HepG2 (cell line): ENCODE data around the gene SEC14L5. TPM values are rescaled to one million over a fixed set of nuclear protein-coding genes. Genes with fewer than 3 reads are reported as not detected.

Experiments
- ARID2 ChIP-seq: sonication (generic); formaldehyde crosslinking; IDR thresholded peaks from 2 replicates; pipeline ENCODE4 v1.8.1; 2022; ENCODE audit warnings: mild to moderate bottlenecking, missing genetic modification reagents, borderline replicate concordance
- ATF3 ChIP-seq: sonication (generic); formaldehyde crosslinking; IDR thresholded peaks from 2 replicates; pipeline ENCODE4 v1.4.0; 2020; ENCODE audit warnings: missing genetic modification reagents
- CENPT ChIP-seq: sonication (generic); formaldehyde crosslinking; IDR thresholded peaks from 2 replicates; pipeline ENCODE4 v1.8.0; 2022; ENCODE audit warnings: low read depth, mild to moderate bottlenecking, moderate library complexity, missing genetic modification reagents
- CSRNP1 ChIP-seq: sonication (generic); formaldehyde crosslinking; IDR thresholded peaks from 2 replicates; pipeline ENCODE4 v1.8.1; 2023; ENCODE audit warnings: mild to moderate bottlenecking, missing genetic modification reagents
- DZIP1 ChIP-seq: sonication (generic); formaldehyde crosslinking; IDR thresholded peaks from 2 replicates; pipeline ENCODE4 v1.5.0; 2020; ENCODE audit warnings: mild to moderate bottlenecking, missing genetic modification reagents
- GTF3A ChIP-seq: sonication (generic); formaldehyde crosslinking; conservative IDR thresholded peaks from 2 replicates; pipeline ENCODE4 v1.4.0; 2020; ENCODE audit warnings: mild to moderate bottlenecking, missing genetic modification reagents
- HES4 ChIP-seq: sonication (generic); formaldehyde crosslinking; IDR thresholded peaks from 2 replicates; pipeline ENCODE4 v1.9.0; 2021; ENCODE audit warnings: mild to moderate bottlenecking, missing genetic modification reagents, borderline replicate concordance
- MTF1 ChIP-seq: sonication (generic); formaldehyde crosslinking; IDR thresholded peaks from 2 replicates; pipeline ENCODE4 v1.5.0; 2020; ENCODE audit warnings: missing genetic modification reagents
- NCOA5 ChIP-seq: sonication (generic); formaldehyde crosslinking; IDR thresholded peaks from 2 replicates; pipeline ENCODE4 v1.4.0; 2020; ENCODE audit warnings: missing genetic modification reagents
- NR2F6 ChIP-seq, 2 experiments: IDR thresholded peaks; 2 replicates each; pipeline ENCODE4 v1.6.1; 2016; ENCODE audit warnings: antibody characterized with exemption in 1 of 2, mild to moderate bottlenecking in 1 of 2
- PHB2 ChIP-seq: fragments of 450-650 bp; IDR thresholded peaks from 2 replicates; pipeline ENCODE4 v1.6.1; 2018; ENCODE audit not compliant: partially characterized antibody
- PRMT3 ChIP-seq: sonication (generic); formaldehyde crosslinking; IDR thresholded peaks from 2 replicates; pipeline ENCODE4 v1.8.1; 2022; ENCODE audit warnings: low read depth, mild to moderate bottlenecking, moderate library complexity, missing genetic modification reagents, borderline replicate concordance
- TFDP1 ChIP-seq: IDR thresholded peaks from 2 replicates; pipeline ENCODE4 v1.6.1; 2016; ENCODE audit warnings: missing compliant biosample characterization, missing genetic modification reagents, borderline replicate concordance
- TOE1 ChIP-seq: sonication (generic); formaldehyde crosslinking; IDR thresholded peaks from 2 replicates; pipeline ENCODE4 v1.4.0; 2020; ENCODE audit warnings: mild to moderate bottlenecking, missing genetic modification reagents
- ZBTB39 ChIP-seq: sonication (generic); formaldehyde crosslinking; IDR thresholded peaks from 2 replicates; pipeline ENCODE4 v1.5.0; 2020; ENCODE audit warnings: missing genetic modification reagents
- ZNF180 ChIP-seq: sonication (generic); formaldehyde crosslinking; IDR thresholded peaks from 2 replicates; pipeline ENCODE4 v1.4.0; 2020; ENCODE audit warnings: low read depth, missing genetic modification reagents, borderline replicate concordance
- ZNF691 ChIP-seq: sonication (generic); formaldehyde crosslinking; IDR thresholded peaks from 2 replicates; pipeline ENCODE4 v1.4.0; 2020; ENCODE audit warnings: missing genetic modification reagents, low read depth, mild to moderate bottlenecking, borderline replicate concordance
- ZNF766 ChIP-seq: sonication (generic); formaldehyde crosslinking; IDR thresholded peaks from 2 replicates; pipeline ENCODE4 v1.5.0; 2020; ENCODE audit warnings: missing genetic modification reagents, borderline replicate concordance
- ZSCAN25 ChIP-seq: sonication (generic); formaldehyde crosslinking; IDR thresholded peaks from 2 replicates; pipeline ENCODE4 v1.8.0; 2022; ENCODE audit warnings: mild to moderate bottlenecking, missing genetic modification reagents
- polyA plus RNA-seq, 8 experiments: library from polyadenylated mRNA; depleted of rRNA in 3 of 8; stranded (reverse) in 7 of 8; unstranded in 1 of 8; fragments of >200 nt; fragmentation: Illumina TruSeq in 4 of 8; extraction: Trizol in 4 of 8; gene quantifications; 2 replicates each; pipeline versions ENCODE4 v1.2.1 to v1.2.3, GENCODE V29; 2011 to 2016; ENCODE audit warnings: low read depth in 4 of 8, missing spikeins in 1 of 8, mixed read lengths in 1 of 8; ENCODE audit not compliant: insufficient read depth in 1 of 8
- total RNA-seq, 5 experiments: library from RNA; depleted of rRNA; stranded (reverse); fragments of >200 nt; fragmentation: Illumina TruSeq; extraction: Trizol; gene quantifications; 2 replicates each; pipeline ENCODE4 v1.2.3, GENCODE V29; 2016; ENCODE audit warnings: low read depth in 1 of 5

The SEC14L5 gene
- total and polyA plus RNA-seq, 2 of the 13 experiments (the other 11 are each of a cell fraction or from before 2014, with no cell fraction given): 0.40 to 0.42 TPM

- TF ChIP-seq TFDP1 (no peak; the same call in 1 of the 2 replicates), PRMT3 (CRISPR knock-in tag) (no peak), ARID2 (CRISPR knock-in tag) (no peak), NCOA5 (CRISPR knock-in tag) (no peak), NR2F6 (IDR thresholded peaks at IDR 0.05) (no peak), NR2F6 (CRISPR knock-in tag; IDR thresholded peaks at IDR 0.05) (0 out of 2 replicates have a peak, but pooled peaks have one; percentile 10), TOE1 (CRISPR knock-in tag) (no peak), CENPT (CRISPR knock-in tag) (no peak), DZIP1 (no peak), CSRNP1 (CRISPR knock-in tag) (no peak), PHB2 (no peak), ZNF691 (peak; percentile 53; the same call in 1 of the 2 replicates), ZNF766 (CRISPR knock-in tag) (no peak), HES4 (CRISPR knock-in tag) (peak; percentile 81), MTF1 (no peak), ZBTB39 (CRISPR knock-in tag) (no peak), GTF3A (CRISPR knock-in tag) (no peak), ZNF180 (CRISPR knock-in tag) (no peak), ZSCAN25 (CRISPR knock-in tag) (peak; percentile 32; the same call in 1 of the 2 replicates), ATF3 (no peak)
These were observed 20.9 kb upstream of the SEC14L5 start, which contains the start of gene PPL (continued) for GRCh38 chr16:4936991-4937781.
